B cell (primary cell): ENCODE results near the gene HLCS. TPM values are rescaled to one million over a fixed set of nuclear protein-coding genes. Genes with fewer than 3 reads are reported as not detected.

Experiments
- ATAC-seq: fragments of 200-7000 bp; cut with Tn5 transposase; one replicate; pipeline ENCODE4 v1.10.0; 2021; ENCODE audit warnings: low read depth, mild to moderate bottlenecking, moderate number of reproducible peaks, moderate library complexity
- CTCF ChIA-PET: fragments of 350-600 bp; sonication (Branson Sonifier 250); formaldehyde crosslinking; loops from one replicate; lab custom pipeline; 2021; ENCODE audit warnings: antibody characterized with exemption, inconsistent platforms; lab: Charles Lee
- POLR2A ChIA-PET: fragments of 350-600 bp; sonication (Branson Sonifier 250); formaldehyde crosslinking; loops from one replicate; lab custom pipeline; 2021; ENCODE audit warnings: antibody characterized with exemption; lab: Charles Lee
- DNase-seq: peaks from one replicate; pipeline ENCODE4 v3.0.0; 2013
- H2AFZ ChIP-seq: 2 replicates; pipeline ENCODE4 v1.6.1; 2012; ENCODE audit warnings: mild to moderate bottlenecking, low read depth, low read length; ENCODE audit not compliant: insufficient read depth, poor library complexity, severe bottlenecking
- H3K27ac ChIP-seq, 2 donors: 1 replicate in 1 of 2; 2 replicates in 1 of 2; pipeline ENCODE4 v1.5.1; 2012 to 2013; ENCODE audit warnings: low read length in 2 of 2, mild to moderate bottlenecking in 2 of 2, moderate library complexity in 1 of 2
- H3K27me3 ChIP-seq, 4 experiments: fragments of 200-600 bp in 1 of 4; sonication (generic) in 1 of 4; replicated peaks in 1 of 4; 1 replicate in 2 of 4; 2 replicates in 2 of 4; pipeline versions ENCODE4 v1.6.1 to v1.7.0; 2013 to 2016; ENCODE audit warnings: low read length in 3 of 4, mild to moderate bottlenecking in 2 of 4, mixed read lengths in 1 of 4, moderate library complexity in 1 of 4; ENCODE audit not compliant: insufficient read depth in 4 of 4, control insufficient read depth in 3 of 4; ENCODE audit errors: control extremely low read depth in 1 of 4
- H3K36me3 ChIP-seq, 2 experiments: replicated peaks in 1 of 2; 1 replicate in 1 of 2; 2 replicates in 1 of 2; pipeline versions ENCODE4 v1.6.1 to v1.7.1; 2013; ENCODE audit warnings: low read length in 1 of 2; ENCODE audit not compliant: insufficient read depth in 2 of 2, control insufficient read depth in 1 of 2; ENCODE audit errors: control extremely low read depth in 1 of 2, extremely low read depth in 1 of 2
- H3K4me1 ChIP-seq, 2 donors: fragments of 200-600 bp in 1 of 2; sonication (generic) in 1 of 2; 1 replicate in 1 of 2; 2 replicates in 1 of 2; pipeline versions ENCODE4 v1.5.1 to v1.6.1; 2013 to 2017; ENCODE audit warnings: low read length in 2 of 2; ENCODE audit not compliant: control insufficient read depth in 2 of 2, insufficient read depth in 2 of 2
- H3K4me2 ChIP-seq: replicated peaks from 2 replicates; pipeline ENCODE3; 2012; ENCODE audit warnings: mild to moderate bottlenecking, low read depth, low read length; ENCODE audit not compliant: poor library complexity, severe bottlenecking
- H3K4me3 ChIP-seq, 5 experiments: fragments of 200-600 bp in 1 of 5; sonication (generic) in 1 of 5; 1 replicate in 3 of 5; 2 replicates in 2 of 5; pipeline versions ENCODE4 v1.5.1 to v1.7.0; 2011 to 2016; ENCODE audit warnings: low read length in 4 of 5, mild to moderate bottlenecking in 4 of 5, low read depth in 2 of 5, control low read depth in 1 of 5, moderate library complexity in 1 of 5; ENCODE audit not compliant: insufficient read depth in 1 of 5; ENCODE audit errors: control extremely low read depth in 1 of 5, extremely low read depth in 1 of 5
- H3K79me2 ChIP-seq: fragments of 200-600 bp; sonication (generic); one replicate; pipeline ENCODE4 v1.6.0; 2016; ENCODE audit warnings: low read length; ENCODE audit not compliant: control insufficient read depth, insufficient read depth
- H3K9ac ChIP-seq: fragments of 200-600 bp; sonication (generic); 2 replicates; pipeline ENCODE4 v1.6.1; 2017; ENCODE audit warnings: mild to moderate bottlenecking, low read length, moderate library complexity
- H3K9me3 ChIP-seq, 3 donors: one replicate each; pipeline versions ENCODE4 v1.6.1 to v1.7.1; 2013; ENCODE audit warnings: low read length in 2 of 3; ENCODE audit not compliant: control insufficient read depth in 2 of 3, insufficient read depth in 1 of 3; ENCODE audit errors: control extremely low read depth in 1 of 3
- H4K20me1 ChIP-seq: 2 replicates; pipeline ENCODE4 v1.6.0; 2012; ENCODE audit warnings: mild to moderate bottlenecking, low read length; ENCODE audit not compliant: insufficient read depth, control insufficient read depth, poor library complexity, severe bottlenecking
- H3K27ac Mint-ChIP-seq: one replicate; pipeline ENCODE4 v1.8.0; 2021; ENCODE audit warnings: mixed read lengths
- H3K27me3 Mint-ChIP-seq: one replicate; pipeline ENCODE4 v1.8.0; 2021; ENCODE audit warnings: mixed read lengths
- H3K4me1 Mint-ChIP-seq: one replicate; pipeline ENCODE4 v1.8.0; 2021; ENCODE audit warnings: mixed read lengths
- H3K4me3 Mint-ChIP-seq: one replicate; pipeline ENCODE4 v1.8.0; 2021; ENCODE audit warnings: mixed read lengths
- H3K9me3 Mint-ChIP-seq: one replicate; pipeline ENCODE4 v1.8.0; 2022; ENCODE audit warnings: mixed read lengths; ENCODE audit not compliant: insufficient read depth
- EZH2 ChIP-seq: IDR thresholded peaks from 2 replicates; pipeline ENCODE4 v1.6.1; 2012; ENCODE audit warnings: borderline replicate concordance, low read depth, mild to moderate bottlenecking, moderate library complexity, low read length; ENCODE audit not compliant: insufficient read depth, poor library complexity, severe bottlenecking
- WGBS: methylation state at CpG from one replicate; pipeline ENCODE4 v1.1.5; 2013; ENCODE audit warnings: missing lambda C conversion rate; ENCODE audit not compliant: insufficient coverage; 5-methylcytosine and 5-hydroxymethylcytosine counted together
- intact Hi-C: fragments of 100-400 bp; cut with micrococcal nuclease; formaldehyde crosslinking; loops from one replicate; pipeline ENCODE4 v1.10.0; 2022
- polyA plus RNA-seq: library from polyadenylated mRNA; depleted of rRNA; stranded (reverse); fragments of >200 nt; gene quantifications from 2 replicates; pipeline ENCODE4 v1.2.3, GENCODE V29; 2012
- total RNA-seq, 2 donors: library from RNA; stranded (reverse); fragments of 120-200 nt in 1 of 2; gene quantifications; 1 replicate in 1 of 2; 2 replicates in 1 of 2; pipeline versions ENCODE4 v1.2.3 to v1.2.4, GENCODE V29; 2013 to 2022
- TF ChIP-seq, protein P1 (sequence below): fragments of 200-600 bp; IDR thresholded peaks from one replicate; pipeline ENCODE4 v1.8.0; 2022; ENCODE audit warnings: antibody characterized with exemption, mild to moderate bottlenecking

Gene HLCS
- total and polyA plus RNA-seq, 2 donors (not counting 1 experiment from before 2014, with no cell fraction given): 4.4 to 14.7 TPM

GRCh38 chr21:36825658-36826057, 140.8 kb downstream of the HLCS start:
- Mint-ChIP-seq H3K4me1 (no peaks in the 10 kb centered on the region), H3K9me3 (no peaks in the 10 kb centered on the region), H3K4me3 (no peak overlapping the region), H3K27ac (no peak overlapping the region), H3K27me3 (no peaks in the 10 kb centered on the region)
- Histone ChIP-seq H3K27me3 (no peaks in the 10 kb centered on the region), H3K4me2 (no peak overlapping the region), H3K27ac (no peak overlapping the region), H3K9me3 (no peaks in the 10 kb centered on the region), H3K79me2 (no peaks in the 10 kb centered on the region), H3K4me1 (no peaks in the 10 kb centered on the region), H3K36me3 (no peaks in the 10 kb centered on the region), H3K9ac (no peak overlapping the region), H3K4me3 (no peak overlapping the region), H4K20me1 (no peaks in the 10 kb centered on the region), H2AFZ (no peak overlapping the region)
- TF ChIP-seq, protein P1, sequence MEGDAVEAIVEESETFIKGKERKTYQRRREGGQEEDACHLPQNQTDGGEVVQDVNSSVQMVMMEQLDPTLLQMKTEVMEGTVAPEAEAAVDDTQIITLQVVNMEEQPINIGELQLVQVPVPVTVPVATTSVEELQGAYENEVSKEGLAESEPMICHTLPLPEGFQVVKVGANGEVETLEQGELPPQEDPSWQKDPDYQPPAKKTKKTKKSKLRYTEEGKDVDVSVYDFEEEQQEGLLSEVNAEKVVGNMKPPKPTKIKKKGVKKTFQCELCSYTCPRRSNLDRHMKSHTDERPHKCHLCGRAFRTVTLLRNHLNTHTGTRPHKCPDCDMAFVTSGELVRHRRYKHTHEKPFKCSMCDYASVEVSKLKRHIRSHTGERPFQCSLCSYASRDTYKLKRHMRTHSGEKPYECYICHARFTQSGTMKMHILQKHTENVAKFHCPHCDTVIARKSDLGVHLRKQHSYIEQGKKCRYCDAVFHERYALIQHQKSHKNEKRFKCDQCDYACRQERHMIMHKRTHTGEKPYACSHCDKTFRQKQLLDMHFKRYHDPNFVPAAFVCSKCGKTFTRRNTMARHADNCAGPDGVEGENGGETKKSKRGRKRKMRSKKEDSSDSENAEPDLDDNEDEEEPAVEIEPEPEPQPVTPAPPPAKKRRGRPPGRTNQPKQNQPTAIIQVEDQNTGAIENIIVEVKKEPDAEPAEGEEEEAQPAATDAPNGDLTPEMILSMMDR: no peak
- no peak for TF ChIP-seq EZH2
- ATAC-seq (no peak), DNase-seq (peak; percentile 4)
- intact Hi-C loops: no loop called here
- ChIA-PET POLR2A (no interaction called here), CTCF (no interaction called here)
- WGBS: 93% methylated on average over 3 of the region's 5 CpGs

- 93% methylated on average over 6 of the region's 7 CpGs for WGBS
- no peaks in the 10 kb centered on the region for H3K27me3 ChIP-seq
- H4K20me1 ChIP-seq: no peaks in the 10 kb centered on the region
- Mint-ChIP-seq H3K4me3 (no peak overlapping the region), H3K27ac (no peak overlapping the region), H3K27me3 (no peaks in the 10 kb centered on the region), H3K9me3 (no peaks in the 10 kb centered on the region), H3K4me1 (no peaks in the 10 kb centered on the region)
- no peak overlapping the region for H3K27ac ChIP-seq
- ATAC-seq: no peak
- POLR2A ChIA-PET: no interaction called here
- no peaks in the 10 kb centered on the region for H3K4me1 ChIP-seq
- H3K4me3 ChIP-seq: no peak overlapping the region
- DNase-seq: no peak
- H3K9me3 ChIP-seq: no peaks in the 10 kb centered on the region
- no peaks in the 10 kb centered on the region for H3K79me2 ChIP-seq
- intact Hi-C loops: no loop called here
- no peaks in the 10 kb centered on the region for H3K36me3 ChIP-seq
- H3K4me2 ChIP-seq: no peak overlapping the region
- H2AFZ ChIP-seq: no peak overlapping the region
- no peak overlapping the region for H3K9ac ChIP-seq
- CTCF ChIA-PET: no interaction called here
- TF ChIP-seq EZH2: no peak
- TF ChIP-seq, protein P1: no peak
Measured at GRCh38 chr21:36821032-36821299, 145.5 kb downstream of the HLCS start.
